ENCODE data around the gene DNAAF9.
"Not testable (repeated sequence)": the region's sequence is repeated elsewhere in the genome, so short reads cannot be mapped to it uniquely, and the experiment has no call there.

DNAAF9 gene

DNA sequence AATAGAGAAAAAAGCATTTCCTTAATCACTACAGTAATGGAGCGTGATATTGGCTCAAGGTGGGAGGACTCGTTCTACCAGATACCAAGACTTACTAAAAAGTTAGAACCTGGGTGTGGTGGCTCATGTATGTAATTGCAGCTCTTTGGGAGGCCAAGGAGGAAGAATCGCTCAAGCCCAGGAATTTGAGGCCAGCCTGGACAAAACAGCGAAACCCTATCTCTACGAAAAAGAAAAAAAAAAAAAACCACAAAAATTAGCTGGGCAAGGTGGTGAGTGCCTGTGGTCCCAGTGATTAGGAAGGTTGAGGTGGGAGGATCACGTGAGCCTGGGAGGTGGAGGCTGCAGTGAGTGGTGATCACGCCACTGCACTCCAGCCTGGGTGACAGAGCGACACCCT lies 39.3 kb upstream of the DNAAF9 start:
- Histone ChIP-seq H3K27ac (no peak overlapping the region), H3K4me3 (no peak overlapping the region)
- no peak for DNase-seq (ENCODE audit: low spot score)
- TF ChIP-seq, protein P1, sequence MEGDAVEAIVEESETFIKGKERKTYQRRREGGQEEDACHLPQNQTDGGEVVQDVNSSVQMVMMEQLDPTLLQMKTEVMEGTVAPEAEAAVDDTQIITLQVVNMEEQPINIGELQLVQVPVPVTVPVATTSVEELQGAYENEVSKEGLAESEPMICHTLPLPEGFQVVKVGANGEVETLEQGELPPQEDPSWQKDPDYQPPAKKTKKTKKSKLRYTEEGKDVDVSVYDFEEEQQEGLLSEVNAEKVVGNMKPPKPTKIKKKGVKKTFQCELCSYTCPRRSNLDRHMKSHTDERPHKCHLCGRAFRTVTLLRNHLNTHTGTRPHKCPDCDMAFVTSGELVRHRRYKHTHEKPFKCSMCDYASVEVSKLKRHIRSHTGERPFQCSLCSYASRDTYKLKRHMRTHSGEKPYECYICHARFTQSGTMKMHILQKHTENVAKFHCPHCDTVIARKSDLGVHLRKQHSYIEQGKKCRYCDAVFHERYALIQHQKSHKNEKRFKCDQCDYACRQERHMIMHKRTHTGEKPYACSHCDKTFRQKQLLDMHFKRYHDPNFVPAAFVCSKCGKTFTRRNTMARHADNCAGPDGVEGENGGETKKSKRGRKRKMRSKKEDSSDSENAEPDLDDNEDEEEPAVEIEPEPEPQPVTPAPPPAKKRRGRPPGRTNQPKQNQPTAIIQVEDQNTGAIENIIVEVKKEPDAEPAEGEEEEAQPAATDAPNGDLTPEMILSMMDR (IDR thresholded peaks at IDR 0.05): no peak

DNA sequence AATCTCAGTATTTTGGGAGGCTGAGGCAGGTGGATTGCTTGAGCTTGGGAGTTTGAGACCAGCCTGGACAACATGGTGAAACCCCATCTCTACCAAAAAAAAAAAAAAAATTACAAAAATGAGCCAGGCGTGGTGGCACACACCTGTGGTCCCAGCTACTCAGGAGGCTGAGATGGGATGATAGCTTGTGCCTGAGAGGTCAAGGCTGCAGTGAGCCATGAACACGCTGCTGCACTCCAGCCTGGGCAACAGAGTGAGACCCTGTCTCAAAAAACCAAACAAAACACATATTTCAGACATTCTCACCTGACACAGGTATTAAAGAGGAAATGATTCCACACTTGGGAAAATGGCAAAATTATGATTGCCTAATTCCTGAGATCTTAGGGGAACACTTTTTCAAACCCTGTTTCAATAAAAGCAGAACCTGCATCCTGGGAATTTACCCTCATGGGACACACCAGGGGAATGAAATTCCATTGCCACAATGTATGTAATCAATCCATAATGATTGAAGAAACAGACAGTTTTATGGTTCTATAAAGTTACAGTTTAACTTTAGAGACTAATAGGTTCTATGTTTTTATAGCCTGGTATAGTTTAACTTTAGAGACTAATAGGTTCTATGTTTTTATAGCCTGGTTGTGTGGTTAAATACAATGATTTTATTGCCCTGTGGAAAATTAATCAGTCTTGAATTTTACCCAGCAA lies 29.6 kb upstream of the DNAAF9 start:
- no peak for DNase-seq (ENCODE audit: low spot score)
- Histone ChIP-seq H3K4me3 (no peak overlapping the region), H3K27ac (no peak overlapping the region)
- TF ChIP-seq, protein P1 (IDR thresholded peaks at IDR 0.05): no peak

DNA sequence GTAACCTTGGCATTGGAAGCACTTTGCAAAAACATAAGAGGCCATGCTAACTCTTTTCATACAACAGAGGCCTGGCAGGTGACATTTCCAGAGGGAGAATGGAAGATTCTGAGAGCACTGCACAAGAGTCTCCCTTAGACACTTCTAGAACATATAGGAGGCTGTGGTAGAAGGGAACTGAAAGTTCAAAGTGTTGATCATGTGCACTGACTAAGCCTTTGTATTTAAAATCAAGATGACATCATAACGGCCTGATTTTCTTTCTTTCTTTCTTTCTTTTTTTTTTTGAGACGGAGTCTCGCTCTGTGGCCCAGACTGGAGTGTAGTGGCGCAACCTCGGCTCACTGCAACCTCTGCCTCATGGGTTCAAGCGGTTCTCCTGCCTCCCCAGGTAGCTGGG lies 26.8 kb upstream of the DNAAF9 start:
- TF ChIP-seq, protein P1 (IDR thresholded peaks at IDR 0.05): no peak
- H3K4me3 ChIP-seq: no peak overlapping the region
- DNase-seq (ENCODE audit: low spot score): no peak
- peak overlapping the region in 1 of 2 donors; percentile 9 for H3K27ac ChIP-seq

GRCh38 chr20:3433744-3434143 lies 26.3 kb upstream of the DNAAF9 start:
- TF ChIP-seq, protein P1 (IDR thresholded peaks at IDR 0.05): no peak
- Histone ChIP-seq H3K27ac (peak overlapping the region in 1 of 2 donors; percentile 9), H3K4me3 (no peak overlapping the region)
- no peak for DNase-seq (ENCODE audit: low spot score)

GRCh38 chr20:3432844-3433243 lies 25.4 kb upstream of the DNAAF9 start:
- H3K27ac ChIP-seq: no peak overlapping the region
- TF ChIP-seq, protein P1 (IDR thresholded peaks at IDR 0.05): no peak
- H3K4me3 ChIP-seq: no peak overlapping the region
- DNase-seq (ENCODE audit: low spot score): no peak

DNA sequence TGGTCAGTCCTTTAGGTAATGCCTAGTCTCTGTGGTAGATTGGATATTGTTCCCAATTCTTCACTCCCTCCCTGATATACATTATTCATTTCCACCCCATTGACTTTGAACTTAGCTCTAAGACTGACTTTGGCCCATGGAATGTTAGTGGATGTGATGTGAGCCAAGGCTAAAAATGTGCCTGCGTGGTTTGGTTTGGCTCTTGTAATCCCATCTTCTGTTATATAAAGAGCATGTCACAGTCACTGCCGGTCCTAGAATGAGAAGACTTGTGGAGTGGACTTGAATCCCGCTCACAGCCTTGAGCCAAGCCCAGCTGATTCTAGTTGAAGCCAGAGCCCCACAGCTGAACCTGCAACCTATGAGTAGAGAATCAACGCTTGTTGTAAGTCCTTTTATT lies 23.6 kb upstream of the DNAAF9 start:
- Histone ChIP-seq H3K27ac (peak overlapping the region; percentile 20 to 71), H3K4me3 (no peak overlapping the region)
- no peak for DNase-seq (ENCODE audit: low spot score)
- TF ChIP-seq, protein P1 (IDR thresholded peaks at IDR 0.05): no peak

DNA sequence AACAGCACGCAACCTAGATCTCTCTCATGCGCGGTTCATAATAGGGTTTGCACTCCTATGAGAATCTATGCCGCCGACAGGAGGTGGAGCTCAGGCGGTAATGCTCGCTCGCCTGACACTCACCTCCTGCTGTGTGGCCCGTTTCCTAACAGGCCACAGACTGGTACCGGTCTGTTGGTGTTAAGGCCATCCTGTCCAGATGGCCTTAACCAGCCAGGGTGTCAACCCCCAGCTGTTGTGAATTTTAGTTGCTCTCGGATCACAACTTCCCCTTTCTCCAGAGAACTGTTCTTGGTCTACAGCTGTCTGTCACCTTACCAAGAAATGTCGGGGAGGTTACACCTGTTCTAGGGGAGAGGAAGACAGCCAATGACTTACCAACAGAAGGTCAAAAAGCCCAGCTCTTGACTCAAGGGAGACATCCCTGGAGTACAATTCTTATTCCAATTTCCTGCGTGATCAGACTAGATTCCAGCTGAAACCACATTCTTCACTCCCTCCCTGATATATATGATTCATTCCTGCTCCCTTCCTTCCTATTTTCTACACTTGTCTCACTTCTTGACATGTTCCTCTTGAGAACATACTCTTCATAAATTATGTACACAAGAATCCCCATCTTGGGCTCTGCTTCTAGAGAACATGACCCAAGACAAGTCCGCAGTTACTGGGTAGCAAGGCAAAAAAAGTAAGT lies 23.1 kb upstream of the DNAAF9 start:
- H3K27ac ChIP-seq: peak overlapping the region; percentile 20 to 71
- H3K4me3 ChIP-seq: no peak overlapping the region
- TF ChIP-seq, protein P1 (IDR thresholded peaks at IDR 0.05): no peak
- no peak for DNase-seq (ENCODE audit: low spot score)

DNA sequence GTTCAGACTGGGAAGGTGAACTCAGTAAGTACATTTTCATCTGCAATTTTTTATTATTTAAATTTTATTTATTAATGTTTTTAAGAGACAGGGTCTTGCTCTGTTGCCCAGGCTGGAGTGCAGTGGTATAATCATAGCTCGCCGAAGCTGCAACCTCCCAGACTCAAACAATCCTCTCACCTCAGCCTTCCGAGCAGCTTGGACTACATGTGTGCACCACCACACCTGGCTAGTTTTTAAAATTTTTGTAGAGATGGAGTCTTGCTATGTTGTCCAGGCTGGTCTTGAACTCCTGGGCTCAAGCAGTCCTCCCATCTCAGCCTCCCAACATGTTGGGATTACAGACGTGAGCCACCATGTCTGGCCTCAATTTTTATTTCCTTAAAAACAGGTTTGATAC lies 19.3 kb upstream of the DNAAF9 start:
- H3K27ac ChIP-seq; DNase-seq (ENCODE audit: low spot score); H3K4me3 ChIP-seq: not testable (repeated sequence)

Measured in coronary artery (tissue), 2 donors.